ENCODE measurements around the gene COL15A1.

COL15A1 gene

GRCh38 chr9:98923451-98924123, 20.1 kb upstream of the COL15A1 start:
- Histone ChIP-seq H3K4me1 (no peaks in the 10 kb centered on the region), H3K36me3 (replicated peaks) (no peaks in the 10 kb centered on the region), H3K4me3 (no peak overlapping the region), H3K9me3 (no peaks in the 10 kb centered on the region), H3K27me3 (ENCODE audit: low read depth) (peaks cover 10% of the 10 kb centered on the region; the same call in 1 of the 2 replicates)
- no peak for DNase-seq (ENCODE audit: low spot score in 2 of 2)
- in situ Hi-C loops (cut with MboI; ENCODE audit: low sequenced_read_pairs), result no loop called here

DNA sequence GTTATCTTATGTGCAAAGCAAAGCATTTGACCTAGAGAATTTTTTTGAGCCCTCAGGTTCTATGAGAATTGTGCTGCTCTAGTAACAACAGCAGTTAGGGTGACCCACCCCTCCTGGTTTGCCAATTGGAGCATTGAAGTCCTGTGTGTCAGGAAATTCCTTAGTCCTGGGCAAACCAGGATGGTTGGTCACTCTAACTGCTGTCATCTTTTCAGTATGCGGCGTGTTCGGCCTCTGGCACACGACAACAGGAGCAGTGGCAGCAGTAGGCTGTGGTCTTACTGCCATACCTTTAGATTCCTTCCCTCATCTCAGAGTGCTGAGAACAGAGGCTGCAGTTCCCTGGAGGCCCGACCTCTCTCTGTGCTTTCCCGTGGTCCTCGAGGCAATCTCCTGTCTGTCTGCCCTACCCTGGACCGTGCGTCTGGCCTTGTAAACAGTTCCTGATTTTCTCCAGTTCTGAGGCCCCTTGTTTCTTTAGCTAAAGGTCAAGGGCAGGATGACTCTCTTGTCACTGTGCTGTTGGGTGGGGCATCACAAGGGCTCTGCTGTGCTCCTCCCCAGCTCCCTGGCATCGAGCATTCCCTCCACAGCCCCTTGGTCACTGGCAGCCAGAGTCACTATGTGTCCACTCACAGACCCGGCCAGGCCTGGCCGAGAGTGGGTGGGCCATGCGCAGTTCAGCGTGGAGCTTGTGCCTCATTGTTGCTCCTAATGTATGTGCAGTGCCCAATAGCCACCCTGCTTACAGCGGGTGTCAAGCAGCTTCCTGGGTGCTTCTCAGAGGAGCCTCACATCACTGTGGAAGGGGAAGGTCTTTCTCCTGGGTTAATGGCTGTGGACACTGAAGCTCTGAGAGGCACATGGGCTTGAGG, 18.5 kb upstream of the COL15A1 start:
- Histone ChIP-seq H3K9me3 (no peaks in the 10 kb centered on the region), H3K36me3 (replicated peaks) (no peaks in the 10 kb centered on the region), H3K4me3 (no peak overlapping the region), H3K4me1 (peaks cover 8% of the 10 kb centered on the region), H3K27me3 (ENCODE audit: low read depth) (peaks cover 11% of the 10 kb centered on the region; the same call in 1 of the 2 replicates)
- in situ Hi-C loops (cut with MboI; ENCODE audit: low sequenced_read_pairs), result no loop called here
- DNase-seq (ENCODE audit: low spot score in 2 of 2), result no peak

- in situ Hi-C loops (cut with MboI; ENCODE audit: low sequenced_read_pairs), result no loop called here
- Histone ChIP-seq H3K9me3 (no peaks in the 10 kb centered on the region), H3K4me3 (no peak overlapping the region), H3K4me1 (peaks cover 8% of the 10 kb centered on the region), H3K36me3 (replicated peaks) (no peaks in the 10 kb centered on the region), H3K27me3 (ENCODE audit: low read depth) (0 out of 2 replicates have a peak, but pooled peaks cover 11% of the 10 kb centered on the region)
- DNase-seq (ENCODE audit: low spot score in 2 of 2), result no peak
These were observed 17.8 kb upstream of the COL15A1 start for GRCh38 chr9:98925956-98926355.

DNA sequence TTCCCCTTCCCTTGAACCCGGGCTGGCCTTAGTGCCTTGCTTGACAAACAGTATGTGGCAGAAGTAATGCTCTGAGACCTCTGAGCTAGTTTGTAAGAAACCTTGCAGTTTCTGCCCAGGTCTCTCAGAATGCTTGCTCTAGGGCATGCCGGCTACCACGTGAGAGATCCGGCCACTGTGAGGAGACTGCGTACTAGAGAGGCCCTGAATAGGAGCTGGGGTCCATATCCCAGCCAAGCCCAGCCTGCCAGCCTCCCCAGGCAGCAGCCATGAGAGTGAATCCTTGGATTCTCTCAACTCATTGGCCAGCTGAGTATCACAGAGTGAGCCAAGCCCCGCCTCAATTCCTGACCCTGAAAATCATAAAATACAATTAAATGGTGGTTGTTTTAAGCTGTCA, 16.0 kb upstream of the COL15A1 start:
- peaks cover 8% of the 10 kb centered on the region for H3K4me1 ChIP-seq
- in situ Hi-C loops (cut with MboI; ENCODE audit: low sequenced_read_pairs), result no loop called here
- no peak for DNase-seq (ENCODE audit: low spot score in 2 of 2)

GRCh38 chr9:98929071-98929470, 14.6 kb upstream of the COL15A1 start:
- H3K27me3 ChIP-seq (ENCODE audit: low read depth), result peaks cover 9% of the 10 kb centered on the region; the same call in 1 of the 2 replicates
- in situ Hi-C loops (cut with MboI; ENCODE audit: low sequenced_read_pairs), result no loop called here
- peak in 1 of 2 experiments; percentile 50 for DNase-seq (ENCODE audit: low spot score in 2 of 2)
- no peaks in the 10 kb centered on the region for H3K9me3 ChIP-seq
- H3K4me3 ChIP-seq, result no peak overlapping the region
- no peaks in the 10 kb centered on the region for H3K36me3 ChIP-seq (replicated peaks)
- H3K4me1 ChIP-seq, result peaks cover 8% of the 10 kb centered on the region

More for the DNA sequence above, 16.0 kb upstream of the COL15A1 start:
- 0 out of 2 replicates have a peak, but pooled peaks cover 14% of the 10 kb centered on the region for H3K27me3 ChIP-seq (ENCODE audit: low read depth)
- no peaks in the 10 kb centered on the region for H3K9me3 ChIP-seq
- H3K4me3 ChIP-seq, result no peak overlapping the region
- no peaks in the 10 kb centered on the region for H3K36me3 ChIP-seq (replicated peaks)

- Histone ChIP-seq H3K27me3 (ENCODE audit: low read depth) (peaks cover 6% of the 10 kb centered on the region; the same call in 1 of the 2 replicates), H3K4me1 (peaks cover 8% of the 10 kb centered on the region), H3K36me3 (replicated peaks) (no peaks in the 10 kb centered on the region), H3K4me3 (no peak overlapping the region), H3K9me3 (no peaks in the 10 kb centered on the region)
- in situ Hi-C loops (cut with MboI; ENCODE audit: low sequenced_read_pairs), result no loop called here
- DNase-seq (ENCODE audit: low spot score in 2 of 2), result no peak
These were observed 13.8 kb upstream of the COL15A1 start for GRCh38 chr9:98929895-98930341.

GRCh38 chr9:98930792-98931191, 12.9 kb upstream of the COL15A1 start:
- no peak overlapping the region for H3K4me3 ChIP-seq
- peaks cover 8% of the 10 kb centered on the region for H3K4me1 ChIP-seq
- no peak for DNase-seq (ENCODE audit: low spot score in 2 of 2)
- H3K9me3 ChIP-seq, result no peaks in the 10 kb centered on the region
- H3K36me3 ChIP-seq (replicated peaks), result no peaks in the 10 kb centered on the region
- in situ Hi-C loops (cut with MboI; ENCODE audit: low sequenced_read_pairs), result no loop called here
- peaks cover 6% of the 10 kb centered on the region; the same call in 1 of the 2 replicates for H3K27me3 ChIP-seq (ENCODE audit: low read depth)

- no peak for DNase-seq (ENCODE audit: low spot score in 2 of 2)
- H3K4me1 ChIP-seq, result peaks cover 8% of the 10 kb centered on the region
These were observed 11.9 kb upstream of the COL15A1 start for GRCh38 chr9:98931600-98932389.

GRCh38 chr9:98933185-98933584, 10.5 kb upstream of the COL15A1 start:
- H3K4me1 ChIP-seq, result peaks cover 8% of the 10 kb centered on the region
- H3K27me3 ChIP-seq (ENCODE audit: low read depth), result peaks cover 6% of the 10 kb centered on the region; the same call in 1 of the 2 replicates
- no peak for DNase-seq (ENCODE audit: low spot score in 2 of 2)
- no peaks in the 10 kb centered on the region for H3K9me3 ChIP-seq
- in situ Hi-C loops (cut with MboI; ENCODE audit: low sequenced_read_pairs), result no loop called here
- no peaks in the 10 kb centered on the region for H3K36me3 ChIP-seq (replicated peaks)
- no peak overlapping the region for H3K4me3 ChIP-seq

More at GRCh38 chr9:98931600-98932389, 11.9 kb upstream of the COL15A1 start:
- Histone ChIP-seq H3K36me3 (replicated peaks) (no peaks in the 10 kb centered on the region), H3K9me3 (no peaks in the 10 kb centered on the region), H3K27me3 (ENCODE audit: low read depth) (peaks cover 6% of the 10 kb centered on the region; the same call in 1 of the 2 replicates), H3K4me3 (no peak overlapping the region)
- in situ Hi-C loops (cut with MboI; ENCODE audit: low sequenced_read_pairs), result no loop called here

DNA sequence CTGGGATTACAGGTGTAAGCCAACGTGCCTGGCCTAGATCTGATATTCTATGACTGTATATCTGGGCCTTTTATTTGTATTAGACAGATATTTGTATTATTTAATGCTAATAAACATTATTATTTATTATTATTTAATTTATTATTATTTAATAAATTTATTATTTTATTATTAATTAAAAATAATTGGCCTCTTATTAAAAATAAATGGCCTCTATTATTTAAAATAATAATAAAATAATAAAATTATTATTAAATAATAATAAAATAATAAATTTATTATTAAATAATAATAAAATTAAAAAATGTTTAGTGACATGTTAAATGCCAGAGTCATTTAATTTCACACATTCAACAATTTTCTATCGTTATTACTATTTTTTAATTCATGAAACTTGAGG, 9.8 kb upstream of the COL15A1 start:
- peaks cover 6% of the 10 kb centered on the region for H3K4me1 ChIP-seq
- H3K9me3 ChIP-seq, result no peaks in the 10 kb centered on the region
- no peak for DNase-seq (ENCODE audit: low spot score in 2 of 2)
- H3K27me3 ChIP-seq (ENCODE audit: low read depth), result peaks cover 3% of the 10 kb centered on the region; the same call in 1 of the 2 replicates
- H3K4me3 ChIP-seq, result no peak overlapping the region
- no peaks in the 10 kb centered on the region for H3K36me3 ChIP-seq (replicated peaks)
- in situ Hi-C loops (cut with MboI; ENCODE audit: low sequenced_read_pairs), result no loop called here

GRCh38 chr9:98935071-98935505, 8.6 kb upstream of the COL15A1 start:
- Histone ChIP-seq H3K4me3 (no peak overlapping the region), H3K4me1 (no peaks in the 10 kb centered on the region), H3K27me3 (ENCODE audit: low read depth) (peaks cover 10% of the 10 kb centered on the region), H3K36me3 (replicated peaks) (no peaks in the 10 kb centered on the region), H3K9me3 (no peaks in the 10 kb centered on the region)
- DNase-seq (ENCODE audit: low spot score in 2 of 2), result no peak
- in situ Hi-C loops (cut with MboI; ENCODE audit: low sequenced_read_pairs), result no loop called here

DNA sequence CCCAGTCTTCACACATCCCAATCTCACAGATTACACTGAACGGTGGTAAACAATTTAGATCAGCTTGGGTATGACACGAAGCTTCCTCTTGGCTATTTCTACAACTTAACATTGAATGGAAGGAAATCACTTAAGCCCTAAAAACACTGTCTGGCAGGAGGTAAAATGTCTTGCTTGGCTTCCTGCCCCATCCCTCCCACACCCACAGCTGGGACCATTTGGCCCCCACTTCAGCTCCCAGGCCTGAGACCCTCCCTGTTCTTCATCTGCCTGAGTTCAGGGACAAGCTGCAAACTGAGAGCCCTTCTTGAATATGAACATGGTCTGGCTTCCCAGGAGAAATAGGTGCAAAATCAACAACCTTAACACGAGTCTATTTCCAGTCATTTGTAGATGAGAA, 3.4 kb upstream of the COL15A1 start:
- Histone ChIP-seq H3K9me3 (no peaks in the 10 kb centered on the region), H3K4me1 (no peaks in the 10 kb centered on the region), H3K27me3 (ENCODE audit: low read depth) (peaks cover 57% of the 10 kb centered on the region), H3K4me3 (no peak overlapping the region), H3K36me3 (replicated peaks) (no peaks in the 10 kb centered on the region)
- no peak for DNase-seq (ENCODE audit: low spot score in 2 of 2)
- in situ Hi-C loops (cut with MboI; ENCODE audit: low sequenced_read_pairs), result no loop called here

- H3K9me3 ChIP-seq, result no peaks in the 10 kb centered on the region
- no peak overlapping the region for H3K4me3 ChIP-seq
- DNase-seq (ENCODE audit: low spot score in 2 of 2), result no peak
- peaks cover 70% of the 10 kb centered on the region for H3K27me3 ChIP-seq (ENCODE audit: low read depth)
- no peaks in the 10 kb centered on the region for H3K4me1 ChIP-seq
- no peaks in the 10 kb centered on the region for H3K36me3 ChIP-seq (replicated peaks)
- in situ Hi-C loops (cut with MboI; ENCODE audit: low sequenced_read_pairs), result no loop called here
These were observed 1.7 kb upstream of the COL15A1 start for GRCh38 chr9:98941946-98942523.
